Left lung (tissue), 10 donors: Measurements from ENCODE around the gene PTPRN2. TPM values are rescaled to one million over a fixed set of nuclear protein-coding genes. Genes with fewer than 3 reads are reported as not detected.

Experiments
- ATAC-seq: fragments of 200-7000 bp; cut with Tn5 transposase; one replicate; pipeline ENCODE4 v1.9.1; 2020; ENCODE audit warnings: moderate library complexity
- DNase-seq, 4 donors: peaks; one replicate each; pipeline ENCODE4 v3.0.0-alpha.2; 2013 to 2020
- H3K27ac ChIP-seq, 2 donors: fragments of 200-600 bp; sonication (generic) in 1 of 2; one replicate each; pipeline versions ENCODE4 v1.5.0 to v1.8.0; 2020 to 2021
- H3K27me3 ChIP-seq, 2 donors: fragments of 200-600 bp; sonication (generic) in 1 of 2; one replicate each; pipeline versions ENCODE4 v1.5.0 to v1.8.0; 2020 to 2021
- H3K36me3 ChIP-seq, 2 donors: fragments of 200-600 bp; sonication (generic) in 1 of 2; one replicate each; pipeline versions ENCODE4 v1.5.0 to v1.8.0; 2020 to 2021
- H3K4me1 ChIP-seq, 2 donors: fragments of 200-600 bp; one replicate each; pipeline ENCODE4 v1.8.0; 2021
- H3K4me3 ChIP-seq, 2 donors: fragments of 200-600 bp; sonication (generic) in 1 of 2; one replicate each; pipeline versions ENCODE4 v1.5.0 to v1.8.0; 2020 to 2021; ENCODE audit warnings: mild to moderate bottlenecking in 1 of 2
- H3K9me3 ChIP-seq, 2 donors: fragments of 200-600 bp; sonication (generic) in 1 of 2; one replicate each; pipeline versions ENCODE4 v1.5.0 to v1.8.0; 2020 to 2021
- CTCF ChIP-seq, 2 donors: fragments of 200-600 bp; sonication (generic) in 1 of 2; IDR thresholded peaks; one replicate each; pipeline versions ENCODE4 v1.5.0 to v1.8.0; 2021; ENCODE audit warnings: antibody characterized with exemption in 2 of 2
- intact Hi-C, 2 donors: fragments of 100-400 bp; cut with DNase I; formaldehyde crosslinking; loops; one replicate each; pipeline versions ENCODE4 v1.11.2 to v1.14.2; 2022
- polyA plus RNA-seq, 6 donors: library from polyadenylated mRNA; unstranded; fragments of 120-200 nt; gene quantifications; one replicate each; pipeline ENCODE4 v1.2.1, GENCODE V29; 2013; ENCODE audit not compliant: insufficient read length in 6 of 6
- total RNA-seq, 2 donors: library from RNA; stranded (reverse); fragmentation: NEBNext Ultra II Directional; extraction: Animal tissue kit (Norgen Biotek cat#: 25700); gene quantifications; one replicate each; pipeline ENCODE4 v1.2.1, GENCODE V29; 2021
- donor health status: DM: no; HTN: yes; CAD: no.
- donor health status: DM: no; HTN: no; CAD: no.

The PTPRN2 gene
- total and polyA plus RNA-seq, 8 donors: 4.0 to 7.8 (median 6.8) TPM

GRCh38 chr7:157708919-157709295, 878.7 kb downstream of the PTPRN2 start:
- DNase-seq: no peak
- TF ChIP-seq CTCF (IDR thresholded peaks at IDR 0.05): no peak
- intact Hi-C loops: no loop called here
- Histone ChIP-seq H3K9me3 (no peaks in the 10 kb centered on the region), H3K4me1 (no peaks in the 10 kb centered on the region), H3K4me3 (no peak overlapping the region), H3K36me3 (no peaks in the 10 kb centered on the region), H3K27ac (no peak overlapping the region), H3K27me3 (peaks cover 0 to 49% of the 10 kb centered on the region in 2 donors)
- no peak for ATAC-seq

DNA sequence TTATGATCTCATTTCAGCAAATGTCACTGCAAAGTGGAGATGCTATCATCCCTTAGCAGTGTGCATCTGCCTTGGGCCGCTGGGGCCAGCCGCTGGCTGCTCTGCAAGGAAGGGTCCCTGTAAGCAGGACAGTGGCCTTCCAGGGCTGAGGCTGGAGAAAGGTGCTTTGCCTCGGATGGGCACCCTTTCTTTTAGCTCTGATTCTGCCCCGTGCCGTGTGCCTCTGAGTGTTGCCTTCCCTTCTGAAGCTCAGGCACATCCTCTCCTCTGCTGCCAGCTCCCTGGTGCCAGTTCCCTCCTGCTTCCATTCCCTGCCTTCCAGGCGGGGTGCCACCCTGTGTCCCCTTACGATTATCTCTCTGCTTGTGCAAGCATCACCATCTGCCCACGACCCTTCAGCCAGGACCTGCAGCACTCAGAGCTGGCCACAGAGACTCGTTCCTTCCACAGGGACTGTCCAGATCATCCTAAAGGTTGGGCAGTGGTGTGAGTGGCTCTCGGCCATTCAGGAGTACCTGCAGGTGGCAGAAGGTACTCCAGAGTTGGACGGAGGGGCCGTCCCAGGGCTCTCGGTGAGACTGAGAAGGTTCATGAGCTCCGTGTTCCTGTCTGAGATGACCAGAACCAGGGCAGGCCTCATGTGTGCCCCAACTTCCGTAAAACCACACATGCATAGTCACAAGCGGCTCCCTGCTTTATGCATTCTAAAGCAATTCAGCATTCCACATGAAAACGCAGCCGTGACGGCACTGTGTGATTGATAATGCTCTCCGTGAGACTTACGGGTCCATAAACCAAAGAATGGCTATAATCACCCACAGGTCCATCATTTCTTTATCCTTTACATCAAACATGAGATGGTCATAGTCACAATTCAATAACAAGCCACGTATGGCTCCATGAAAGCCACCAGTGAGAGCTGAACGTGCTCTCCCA, 879.4 kb downstream of the PTPRN2 start:
- H3K27ac ChIP-seq: no peak overlapping the region
- TF ChIP-seq CTCF (IDR thresholded peaks at IDR 0.05): no peak
- peaks cover 0 to 55% of the 10 kb centered on the region in 2 donors for H3K27me3 ChIP-seq
- DNase-seq (peak in 1 of 4 donors; percentile 23), ATAC-seq (no peak)
- H3K9me3 ChIP-seq: no peaks in the 10 kb centered on the region
- H3K4me1 ChIP-seq: no peaks in the 10 kb centered on the region
- intact Hi-C loops: no loop called here
- no peaks in the 10 kb centered on the region for H3K36me3 ChIP-seq
- no peak overlapping the region for H3K4me3 ChIP-seq

DNA sequence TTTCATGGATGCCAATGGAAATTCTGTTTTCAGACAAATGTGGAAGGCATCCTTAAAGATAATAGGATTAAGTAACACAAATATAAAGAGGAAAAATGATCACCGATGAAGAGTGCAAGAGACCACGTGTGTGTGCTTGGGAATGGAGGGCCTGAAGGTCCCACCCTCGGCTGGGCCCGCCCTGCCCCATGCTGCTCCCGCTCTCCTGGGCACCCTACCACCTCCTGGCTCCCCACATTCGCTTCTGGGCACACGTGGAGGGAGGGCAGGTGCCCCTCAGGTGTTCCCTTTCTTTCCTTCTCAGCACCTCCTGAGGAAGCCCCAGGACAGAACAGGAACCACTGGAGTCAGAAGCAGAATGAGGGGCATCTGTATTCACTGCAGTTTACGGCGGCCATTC, 883.3 kb downstream of the PTPRN2 start:
- peaks cover 0 to 90% of the 10 kb centered on the region in 2 donors for H3K27me3 ChIP-seq
- H3K4me3 ChIP-seq: no peak overlapping the region
- H3K36me3 ChIP-seq: no peaks in the 10 kb centered on the region
- no peak overlapping the region for H3K27ac ChIP-seq
- ATAC-seq: no peak
- DNase-seq: no peak
- H3K9me3 ChIP-seq: no peaks in the 10 kb centered on the region
- intact Hi-C loops: no loop called here
- TF ChIP-seq CTCF (IDR thresholded peaks at IDR 0.05): no peak
- H3K4me1 ChIP-seq: no peaks in the 10 kb centered on the region

DNA sequence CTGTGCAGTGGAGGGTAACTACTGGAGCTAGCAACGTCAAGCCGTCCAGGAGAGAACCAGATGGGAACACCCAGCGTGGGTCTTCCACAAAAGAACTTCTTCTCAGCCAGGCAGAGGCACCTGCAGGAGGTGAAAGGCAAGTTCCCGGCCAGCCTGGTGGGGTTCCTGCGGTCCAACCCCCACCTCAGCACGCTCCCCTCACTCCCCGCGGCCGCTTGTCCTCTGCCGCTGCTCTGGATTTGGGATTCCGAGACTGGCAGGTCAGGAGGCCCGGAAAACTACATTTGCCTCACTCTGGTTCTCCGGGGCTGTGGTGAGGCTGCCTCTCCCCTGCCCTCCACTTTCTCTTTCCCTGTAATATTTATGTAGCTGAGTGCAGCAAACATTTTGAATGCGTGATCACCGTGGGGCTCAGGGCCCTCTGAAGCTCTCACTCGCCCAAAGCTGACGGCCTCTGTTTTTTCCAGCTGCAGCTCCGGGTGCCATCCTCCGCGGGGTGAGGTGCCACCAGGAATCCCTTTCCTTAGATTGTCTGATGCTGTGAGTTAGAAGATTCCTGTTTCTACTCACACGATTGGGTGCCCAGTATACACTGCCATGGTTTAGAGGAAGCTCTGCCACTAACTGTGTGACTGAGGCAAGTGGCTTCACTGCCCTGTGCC, 884.0 kb downstream of the PTPRN2 start:
- peak in 1 of 4 donors; percentile 65 for DNase-seq
- no peak for TF ChIP-seq CTCF (IDR thresholded peaks at IDR 0.05)
- intact Hi-C loops: no loop called here
- Histone ChIP-seq H3K27me3 (peaks cover 0 to 92% of the 10 kb centered on the region in 2 donors), H3K4me1 (no peaks in the 10 kb centered on the region), H3K27ac (no peak overlapping the region), H3K4me3 (no peak overlapping the region), H3K36me3 (no peaks in the 10 kb centered on the region), H3K9me3 (no peaks in the 10 kb centered on the region)
- no peak for ATAC-seq

DNA sequence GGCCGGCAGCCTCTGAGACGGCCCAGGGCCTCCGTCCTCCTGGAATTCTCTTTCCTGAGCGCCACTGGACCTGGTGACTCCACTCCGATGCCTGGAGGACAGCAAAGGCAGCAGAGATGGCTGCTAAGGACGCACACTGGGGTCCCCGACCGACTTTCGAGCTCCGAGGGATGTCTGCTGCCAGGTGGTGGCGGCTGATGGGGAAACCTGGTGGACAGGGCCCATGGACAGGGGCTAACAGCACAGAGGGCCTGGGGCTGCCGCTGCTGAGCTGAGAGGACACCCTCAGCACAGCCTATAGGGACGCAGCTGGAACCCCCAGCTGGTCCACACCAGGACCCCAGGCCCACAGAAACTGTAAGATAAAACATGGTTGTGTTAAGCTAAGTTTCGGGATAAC, 884.5 kb downstream of the PTPRN2 start:
- H3K27me3 ChIP-seq: peaks cover 0 to 92% of the 10 kb centered on the region in 2 donors

More for the DNA sequence above, 884.5 kb downstream of the PTPRN2 start:
- Histone ChIP-seq H3K4me3 (no peak overlapping the region), H3K27ac (no peak overlapping the region), H3K36me3 (no peaks in the 10 kb centered on the region), H3K4me1 (no peaks in the 10 kb centered on the region), H3K9me3 (no peaks in the 10 kb centered on the region)
- ATAC-seq (no peak), DNase-seq (no peak)
- no peak for TF ChIP-seq CTCF (IDR thresholded peaks at IDR 0.05)
- intact Hi-C loops: no loop called here
